Measurements from ENCODE around the gene RORC.
A peak's percentile ranks its signal among the peaks of the same experiment; 100 is the strongest.
"Not testable (repeated sequence)": the region's sequence is repeated elsewhere in the genome, so short reads cannot be mapped to it uniquely, and the experiment has no call there.

Gene RORC

GRCh38 chr1:151831605-151832004, at the start of gene RORC:
RORC (minus strand) TSS chr1:151831802; CDS start chr1:151831764, 38 bp downstream.
- DNase-seq (ENCODE audit: low read depth), result no peak
- H3K9me3 ChIP-seq (ENCODE audit: control insufficient read depth, low read length), result no peaks in the 10 kb centered on the region
- H3K9ac ChIP-seq (ENCODE audit: low read length), result peak within 1 kb of the TSS; percentile 39
- H3K4me3 ChIP-seq (ENCODE audit: low read length), result no peak within 1 kb of the TSS
- H3K4me1 ChIP-seq (ENCODE audit: control insufficient read depth, insufficient read depth, low read length), result peaks cover 11% of the 10 kb centered on the region
- H3K27me3 ChIP-seq (replicated peaks; ENCODE audit: control insufficient read depth, insufficient read depth, low read length), result peaks cover 20% of the 10 kb centered on the region
- no peaks in the 10 kb centered on the region for H3K36me3 ChIP-seq (ENCODE audit: control insufficient read depth, insufficient read depth, low read length, severe bottlenecking)

- Histone ChIP-seq H3K27me3 (replicated peaks; ENCODE audit: control insufficient read depth, insufficient read depth, low read length) (no peaks in the 10 kb centered on the region), H3K4me3 (ENCODE audit: low read length) (no peak overlapping the region), H3K36me3 (ENCODE audit: control insufficient read depth, insufficient read depth, low read length, severe bottlenecking) (peaks cover 17% of the 10 kb centered on the region), H3K9me3 (ENCODE audit: control insufficient read depth, low read length) (no peaks in the 10 kb centered on the region), H3K4me1 (ENCODE audit: control insufficient read depth, insufficient read depth, low read length) (no peaks in the 10 kb centered on the region), H3K9ac (ENCODE audit: low read length) (no peak overlapping the region)
- peak; percentile 15 for DNase-seq (ENCODE audit: low read depth)
These were observed 44.0 kb upstream of the RORC start for GRCh38 chr1:151875419-151876097.

GRCh38 chr1:151872776-151873175, 41.2 kb upstream of the RORC start:
- DNase-seq (ENCODE audit: low read depth); H3K9me3 ChIP-seq (ENCODE audit: control insufficient read depth, low read length); H3K4me1 ChIP-seq (ENCODE audit: control insufficient read depth, insufficient read depth, low read length); H3K9ac ChIP-seq (ENCODE audit: low read length); H3K4me3 ChIP-seq (ENCODE audit: low read length); H3K27me3 ChIP-seq (replicated peaks; ENCODE audit: control insufficient read depth, insufficient read depth, low read length): not testable (repeated sequence)
- peaks cover 17% of the 10 kb centered on the region for H3K36me3 ChIP-seq (ENCODE audit: control insufficient read depth, insufficient read depth, low read length, severe bottlenecking)

DNA sequence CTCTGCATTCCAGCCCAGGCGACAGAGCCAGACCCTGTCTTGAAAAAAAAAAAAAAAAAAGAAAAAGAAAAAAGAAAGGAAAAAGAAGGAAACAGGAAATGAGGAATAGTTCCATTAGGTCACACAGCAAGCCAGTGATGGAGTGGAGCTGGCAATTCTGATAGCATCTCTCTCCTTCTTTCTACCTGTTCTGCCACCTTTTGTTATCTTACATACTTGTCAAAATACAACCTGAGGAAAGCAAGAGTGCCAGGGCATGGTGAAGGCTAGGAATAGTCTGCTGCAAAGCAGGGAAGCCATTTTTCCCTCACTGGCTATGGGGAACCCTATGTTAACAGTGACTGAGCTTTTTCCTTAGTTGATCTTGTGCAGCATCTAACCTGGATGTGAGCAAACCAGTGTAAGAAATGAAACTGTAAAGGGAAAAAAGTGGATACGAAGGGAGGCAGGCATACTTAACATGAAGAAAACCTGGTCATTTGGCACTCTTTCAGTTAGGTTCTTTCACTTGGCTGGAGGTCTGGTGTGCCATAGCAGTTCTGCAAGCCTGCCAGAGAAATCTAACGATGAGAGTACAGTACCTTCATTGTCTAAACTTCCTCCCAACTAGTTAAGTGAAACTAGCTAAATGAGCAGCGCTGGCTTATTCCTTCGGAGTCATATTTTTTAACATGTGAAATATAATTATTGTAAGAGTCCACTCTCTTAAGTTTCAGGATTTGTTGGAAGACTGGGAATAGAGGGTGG, 39.9 kb upstream of the RORC start:
- H3K36me3 ChIP-seq (ENCODE audit: control insufficient read depth, insufficient read depth, low read length, severe bottlenecking), result peaks cover 17% of the 10 kb centered on the region
- H3K27me3 ChIP-seq (replicated peaks; ENCODE audit: control insufficient read depth, insufficient read depth, low read length), result no peaks in the 10 kb centered on the region
- no peak overlapping the region for H3K4me3 ChIP-seq (ENCODE audit: low read length)
- DNase-seq (ENCODE audit: low read depth), result no peak
- peaks cover 12% of the 10 kb centered on the region for H3K4me1 ChIP-seq (ENCODE audit: control insufficient read depth, insufficient read depth, low read length)
- H3K9ac ChIP-seq (ENCODE audit: low read length), result no peak overlapping the region
- H3K9me3 ChIP-seq (ENCODE audit: control insufficient read depth, low read length), result no peaks in the 10 kb centered on the region

- Histone ChIP-seq H3K27me3 (replicated peaks; ENCODE audit: control insufficient read depth, insufficient read depth, low read length) (no peaks in the 10 kb centered on the region), H3K4me3 (ENCODE audit: low read length) (no peak overlapping the region), H3K36me3 (ENCODE audit: control insufficient read depth, insufficient read depth, low read length, severe bottlenecking) (peaks cover 4% of the 10 kb centered on the region), H3K9me3 (ENCODE audit: control insufficient read depth, low read length) (no peaks in the 10 kb centered on the region), H3K4me1 (ENCODE audit: control insufficient read depth, insufficient read depth, low read length) (peaks cover 23% of the 10 kb centered on the region), H3K9ac (ENCODE audit: low read length) (no peak overlapping the region)
- DNase-seq (ENCODE audit: low read depth), result no peak
These were observed 36.9 kb upstream of the RORC start for GRCh38 chr1:151868486-151868885.

DNA sequence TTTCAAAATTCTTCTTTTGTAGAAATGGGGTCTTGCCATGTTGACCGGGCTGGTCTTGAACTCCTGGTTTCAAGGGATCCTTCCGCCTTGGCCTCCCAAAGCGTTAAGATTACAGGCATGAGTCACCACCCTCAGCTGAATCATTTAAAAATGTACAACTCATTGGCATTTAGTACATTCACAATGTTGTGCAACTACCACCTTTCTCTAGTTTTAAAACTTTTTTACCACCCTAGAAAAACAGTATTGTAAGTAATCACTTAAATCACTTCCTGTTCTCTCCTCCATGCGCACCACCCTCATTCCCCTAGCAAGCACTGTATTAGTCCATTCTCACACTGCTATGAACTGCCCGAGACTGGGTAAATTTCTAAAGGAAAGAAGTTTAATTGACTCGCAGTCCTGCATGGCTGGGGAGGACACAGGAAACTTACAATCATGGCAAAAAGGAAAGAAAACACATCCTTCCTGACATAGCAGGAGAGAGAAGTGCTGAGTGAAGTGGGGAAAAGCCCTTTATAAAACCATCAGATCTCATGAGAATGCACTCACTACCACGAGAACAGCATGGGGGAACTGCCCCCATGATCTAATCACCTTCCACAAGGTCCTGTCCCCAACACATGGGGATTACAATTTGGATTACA, 36.3 kb upstream of the RORC start:
- Histone ChIP-seq H3K9me3 (ENCODE audit: control insufficient read depth, low read length) (no peaks in the 10 kb centered on the region), H3K27me3 (replicated peaks; ENCODE audit: control insufficient read depth, insufficient read depth, low read length) (no peaks in the 10 kb centered on the region), H3K4me1 (ENCODE audit: control insufficient read depth, insufficient read depth, low read length) (peaks cover 23% of the 10 kb centered on the region), H3K9ac (ENCODE audit: low read length) (peak overlapping the region; percentile 48), H3K36me3 (ENCODE audit: control insufficient read depth, insufficient read depth, low read length, severe bottlenecking) (no peaks in the 10 kb centered on the region), H3K4me3 (ENCODE audit: low read length) (peak overlapping the region; percentile 31)
- peak; percentile 68 for DNase-seq (ENCODE audit: low read depth)

DNA sequence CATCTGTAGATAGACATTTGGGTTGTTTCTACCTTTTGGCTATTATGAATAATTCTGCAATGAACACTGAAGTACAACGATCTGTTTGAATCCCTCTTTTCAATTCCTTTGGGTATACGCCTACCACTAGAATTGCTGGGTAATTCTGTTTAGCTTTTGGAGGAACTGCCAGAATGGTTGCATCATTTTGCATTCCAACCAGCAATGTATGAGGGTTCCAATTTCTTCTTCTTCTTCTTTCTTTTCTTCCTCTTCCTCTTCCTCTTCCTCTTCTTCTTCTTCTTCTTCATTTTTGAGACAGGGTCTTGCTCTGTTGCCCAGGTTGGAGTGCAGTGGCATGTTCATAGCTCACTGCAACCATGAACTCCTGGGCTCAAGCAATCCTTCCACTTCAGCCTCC, 35.7 kb upstream of the RORC start:
- no peaks in the 10 kb centered on the region for H3K9me3 ChIP-seq (ENCODE audit: control insufficient read depth, low read length)
- no peaks in the 10 kb centered on the region for H3K36me3 ChIP-seq (ENCODE audit: control insufficient read depth, insufficient read depth, low read length, severe bottlenecking)
- no peak overlapping the region for H3K4me3 ChIP-seq (ENCODE audit: low read length)
- DNase-seq (ENCODE audit: low read depth), result no peak
- no peaks in the 10 kb centered on the region for H3K27me3 ChIP-seq (replicated peaks; ENCODE audit: control insufficient read depth, insufficient read depth, low read length)
- H3K4me1 ChIP-seq (ENCODE audit: control insufficient read depth, insufficient read depth, low read length), result peaks cover 23% of the 10 kb centered on the region
- H3K9ac ChIP-seq (ENCODE audit: low read length), result no peak overlapping the region

GRCh38 chr1:151864411-151864810, 32.8 kb upstream of the RORC start:
- no peak for DNase-seq (ENCODE audit: low read depth)
- peaks cover 23% of the 10 kb centered on the region for H3K4me1 ChIP-seq (ENCODE audit: control insufficient read depth, insufficient read depth, low read length)

DNA sequence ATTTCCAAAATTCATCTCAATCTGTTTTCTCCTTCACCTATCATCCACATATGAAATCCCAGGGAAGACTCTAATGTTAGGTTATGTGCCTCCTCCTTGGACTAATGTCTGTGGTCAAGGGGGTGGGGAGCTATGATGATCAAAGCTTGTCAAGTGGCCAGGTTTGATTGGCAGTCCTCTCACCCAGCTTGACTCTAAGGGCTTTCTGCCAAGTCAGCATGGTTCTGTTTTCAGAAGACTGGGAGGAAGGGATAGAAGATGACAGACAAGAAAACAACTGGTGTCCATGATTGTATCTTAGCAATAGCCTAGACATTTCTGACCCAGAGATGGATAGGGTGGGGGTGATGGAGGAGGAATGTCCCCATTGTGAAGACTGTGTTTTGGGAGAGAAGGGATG, 31.0 kb upstream of the RORC start:
- Histone ChIP-seq H3K4me3 (ENCODE audit: low read length) (no peak overlapping the region), H3K27me3 (replicated peaks; ENCODE audit: control insufficient read depth, insufficient read depth, low read length) (peaks cover 5% of the 10 kb centered on the region), H3K4me1 (ENCODE audit: control insufficient read depth, insufficient read depth, low read length) (peaks cover 18% of the 10 kb centered on the region), H3K36me3 (ENCODE audit: control insufficient read depth, insufficient read depth, low read length, severe bottlenecking) (no peaks in the 10 kb centered on the region), H3K9ac (ENCODE audit: low read length) (no peak overlapping the region), H3K9me3 (ENCODE audit: control insufficient read depth, low read length) (no peaks in the 10 kb centered on the region)
- no peak for DNase-seq (ENCODE audit: low read depth)

More at GRCh38 chr1:151864411-151864810, 32.8 kb upstream of the RORC start:
- Histone ChIP-seq H3K4me3 (ENCODE audit: low read length) (no peak overlapping the region), H3K36me3 (ENCODE audit: control insufficient read depth, insufficient read depth, low read length, severe bottlenecking) (no peaks in the 10 kb centered on the region), H3K9me3 (ENCODE audit: control insufficient read depth, low read length) (no peaks in the 10 kb centered on the region), H3K27me3 (replicated peaks; ENCODE audit: control insufficient read depth, insufficient read depth, low read length) (peaks cover 5% of the 10 kb centered on the region), H3K9ac (ENCODE audit: low read length) (no peak overlapping the region)

DNA sequence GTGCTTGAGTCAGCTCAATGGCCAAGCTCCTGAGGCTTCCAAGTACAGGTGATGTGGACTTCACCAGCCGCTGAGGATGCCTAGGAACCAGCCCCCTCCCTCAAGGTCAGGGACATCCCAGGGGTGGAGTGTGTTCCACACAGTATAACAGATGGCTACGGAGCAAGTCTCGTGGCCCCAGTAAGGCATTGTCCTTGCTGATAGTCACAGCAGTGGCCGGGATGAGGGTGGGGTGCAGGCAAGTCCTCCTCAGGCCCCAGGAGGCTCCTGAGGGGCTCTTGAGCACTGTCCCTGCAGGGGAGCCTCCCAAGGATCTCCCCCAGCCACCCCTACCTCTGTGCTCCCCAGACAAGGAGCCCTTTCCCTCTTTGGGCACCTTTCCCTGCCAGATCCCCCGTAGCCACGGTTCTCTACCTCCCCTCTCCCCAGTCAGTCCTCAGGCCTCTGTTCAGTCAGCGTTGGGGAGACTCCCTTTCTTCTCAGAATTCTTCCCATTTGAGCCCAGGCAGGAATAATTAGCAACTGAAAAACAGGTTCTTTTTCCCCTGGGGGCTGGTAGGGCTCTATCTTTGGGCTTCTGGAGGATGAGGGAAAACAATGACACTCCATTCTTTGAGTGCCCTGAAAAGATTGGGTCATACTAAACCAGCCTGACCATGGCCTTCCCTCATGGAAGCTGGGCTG, 29.0 kb upstream of the RORC start:
- Histone ChIP-seq H3K9ac (ENCODE audit: low read length) (no peak overlapping the region), H3K36me3 (ENCODE audit: control insufficient read depth, insufficient read depth, low read length, severe bottlenecking) (no peaks in the 10 kb centered on the region), H3K4me1 (ENCODE audit: control insufficient read depth, insufficient read depth, low read length) (peaks cover 22% of the 10 kb centered on the region), H3K27me3 (replicated peaks; ENCODE audit: control insufficient read depth, insufficient read depth, low read length) (peaks cover 5% of the 10 kb centered on the region), H3K4me3 (ENCODE audit: low read length) (no peak overlapping the region), H3K9me3 (ENCODE audit: control insufficient read depth, low read length) (no peaks in the 10 kb centered on the region)
- DNase-seq (ENCODE audit: low read depth), result no peak

DNA sequence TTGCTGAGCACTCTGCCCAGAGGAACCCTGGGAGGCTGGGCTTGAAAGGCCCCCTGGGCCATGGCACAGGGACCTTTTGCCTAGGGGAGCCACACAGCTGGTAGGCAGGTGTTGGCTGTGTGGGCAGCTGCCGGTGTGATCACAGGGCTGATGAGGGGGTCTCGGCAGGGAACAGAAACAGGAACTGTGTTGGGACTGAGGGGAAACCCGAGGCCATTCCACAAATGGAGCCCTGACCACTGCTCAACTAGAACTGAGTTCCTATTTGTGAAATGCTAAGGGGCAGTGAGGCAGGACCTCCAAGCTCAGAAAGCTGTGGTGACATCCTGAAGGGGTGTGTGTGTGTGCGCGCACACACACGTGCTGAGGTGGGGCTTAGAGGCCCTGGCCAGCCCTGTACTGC, 28.3 kb upstream of the RORC start:
- no peak for DNase-seq (ENCODE audit: low read depth)
- no peak overlapping the region for H3K4me3 ChIP-seq (ENCODE audit: low read length)
- peaks cover 28% of the 10 kb centered on the region for H3K4me1 ChIP-seq (ENCODE audit: control insufficient read depth, insufficient read depth, low read length)
- peaks cover 5% of the 10 kb centered on the region for H3K27me3 ChIP-seq (replicated peaks; ENCODE audit: control insufficient read depth, insufficient read depth, low read length)
- H3K36me3 ChIP-seq (ENCODE audit: control insufficient read depth, insufficient read depth, low read length, severe bottlenecking), result no peaks in the 10 kb centered on the region
- H3K9ac ChIP-seq (ENCODE audit: low read length), result no peak overlapping the region
- no peaks in the 10 kb centered on the region for H3K9me3 ChIP-seq (ENCODE audit: control insufficient read depth, low read length)
